Adipocyte (in vitro differentiated cells): ENCODE data around the gene ROPN1B.
"Not testable (repeated sequence)": the region's sequence is repeated elsewhere in the genome, so short reads cannot be mapped to it uniquely, and the experiment has no call there.

ENCODE experiments used
- DNase-seq: peaks from one replicate; pipeline ENCODE4 v3.0.0-alpha.2; 2015; ENCODE audit warnings: low read depth
- H3K27me3 ChIP-seq: replicated peaks from 2 replicates; pipeline ENCODE4 v1.7.0; 2013; ENCODE audit warnings: mild to moderate bottlenecking, low read length, moderate library complexity; ENCODE audit not compliant: control insufficient read depth, insufficient read depth
- H3K36me3 ChIP-seq: 2 replicates; pipeline ENCODE4 v1.7.0; 2013; ENCODE audit warnings: low read length, mild to moderate bottlenecking, moderate library complexity; ENCODE audit not compliant: control insufficient read depth, insufficient read depth, severe bottlenecking
- H3K4me1 ChIP-seq: 2 replicates; pipeline ENCODE4 v1.7.0; 2013; ENCODE audit warnings: mild to moderate bottlenecking, low read length, moderate library complexity; ENCODE audit not compliant: control insufficient read depth, insufficient read depth
- H3K4me3 ChIP-seq: 2 replicates; pipeline ENCODE4 v1.7.0; 2013; ENCODE audit warnings: mild to moderate bottlenecking, low read length, moderate library complexity
- H3K9ac ChIP-seq: 2 replicates; pipeline ENCODE4 v1.7.0; 2013; ENCODE audit warnings: mild to moderate bottlenecking, low read length, moderate library complexity
- H3K9me3 ChIP-seq: 2 replicates; pipeline ENCODE4 v1.7.0; 2013; ENCODE audit warnings: mild to moderate bottlenecking, low read length, moderate library complexity; ENCODE audit not compliant: control insufficient read depth

ROPN1B gene

DNA sequence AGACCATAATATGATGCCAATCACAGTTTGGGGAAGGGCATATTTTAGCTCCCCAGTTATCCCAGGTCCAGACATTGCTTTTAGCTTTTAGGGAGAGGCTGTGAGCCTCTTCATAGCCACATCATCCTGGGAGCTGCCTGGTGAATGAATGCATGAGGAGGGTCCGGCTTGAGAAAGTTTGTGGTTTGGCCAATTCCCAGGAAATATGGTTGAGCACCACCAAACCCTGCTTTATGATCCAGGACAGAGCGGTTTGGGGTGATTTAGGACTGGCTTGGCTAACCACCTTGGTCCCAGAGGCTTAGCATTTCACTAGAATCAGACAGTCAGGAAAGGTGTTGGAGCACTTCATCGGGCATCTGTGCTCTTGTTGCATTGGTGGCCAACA, 7.0 kb downstream of the ROPN1B start:
- H3K4me1 ChIP-seq: peaks cover 14% of the 10 kb centered on the region
- H3K36me3 ChIP-seq, H3K9me3 ChIP-seq, H3K9ac ChIP-seq, DNase-seq: not testable (repeated sequence)
- peak overlapping the region; percentile 17 for H3K4me3 ChIP-seq
- H3K27me3 ChIP-seq: peaks cover 14% of the 10 kb centered on the region

DNA sequence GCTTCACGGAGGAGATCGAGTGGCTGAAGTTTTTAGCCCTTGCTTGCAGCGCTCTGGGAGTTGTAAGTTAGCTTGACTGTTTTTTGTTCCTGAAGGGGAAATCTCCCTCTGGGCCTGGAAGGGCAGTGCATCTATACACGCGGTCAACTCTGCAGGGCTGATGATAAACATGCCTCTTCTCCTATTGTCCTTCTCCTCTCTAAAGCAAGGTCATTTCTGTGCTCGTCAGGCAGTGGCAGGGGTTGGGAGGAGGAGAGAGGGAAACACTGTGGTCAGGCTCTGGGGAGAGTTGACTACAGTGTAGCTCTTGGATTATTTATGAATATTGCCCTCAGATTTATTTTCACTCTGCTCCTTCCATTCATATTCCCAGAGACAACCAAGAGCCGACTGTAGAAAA, 8.1 kb downstream of the ROPN1B start:
- not testable (repeated sequence) for H3K4me3 ChIP-seq, H3K9me3 ChIP-seq, H3K27me3 ChIP-seq, DNase-seq, H3K9ac ChIP-seq, H3K36me3 ChIP-seq
- peaks cover 12% of the 10 kb centered on the region for H3K4me1 ChIP-seq

DNA sequence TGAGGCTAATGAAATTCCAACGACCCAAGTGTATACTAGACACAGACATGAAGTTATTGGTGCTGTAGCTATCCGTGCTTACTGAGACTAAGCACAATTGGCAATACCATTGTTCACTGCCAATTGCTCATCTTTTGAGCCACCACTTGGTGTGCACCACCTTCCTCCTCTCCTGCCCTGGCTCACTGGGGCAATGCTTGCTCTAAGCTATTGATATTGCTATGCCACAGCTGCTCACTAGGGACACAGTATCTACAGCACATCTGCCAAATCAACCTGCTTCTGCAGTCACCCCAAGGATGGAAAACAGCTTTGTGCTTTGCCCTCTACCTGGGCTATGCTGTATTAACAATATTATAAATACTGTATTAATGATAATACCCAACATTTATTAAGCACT, 16.0 kb downstream of the ROPN1B start:
- not testable (repeated sequence) for DNase-seq, H3K9ac ChIP-seq, H3K9me3 ChIP-seq, H3K36me3 ChIP-seq, H3K4me3 ChIP-seq, H3K27me3 ChIP-seq, H3K4me1 ChIP-seq

DNA sequence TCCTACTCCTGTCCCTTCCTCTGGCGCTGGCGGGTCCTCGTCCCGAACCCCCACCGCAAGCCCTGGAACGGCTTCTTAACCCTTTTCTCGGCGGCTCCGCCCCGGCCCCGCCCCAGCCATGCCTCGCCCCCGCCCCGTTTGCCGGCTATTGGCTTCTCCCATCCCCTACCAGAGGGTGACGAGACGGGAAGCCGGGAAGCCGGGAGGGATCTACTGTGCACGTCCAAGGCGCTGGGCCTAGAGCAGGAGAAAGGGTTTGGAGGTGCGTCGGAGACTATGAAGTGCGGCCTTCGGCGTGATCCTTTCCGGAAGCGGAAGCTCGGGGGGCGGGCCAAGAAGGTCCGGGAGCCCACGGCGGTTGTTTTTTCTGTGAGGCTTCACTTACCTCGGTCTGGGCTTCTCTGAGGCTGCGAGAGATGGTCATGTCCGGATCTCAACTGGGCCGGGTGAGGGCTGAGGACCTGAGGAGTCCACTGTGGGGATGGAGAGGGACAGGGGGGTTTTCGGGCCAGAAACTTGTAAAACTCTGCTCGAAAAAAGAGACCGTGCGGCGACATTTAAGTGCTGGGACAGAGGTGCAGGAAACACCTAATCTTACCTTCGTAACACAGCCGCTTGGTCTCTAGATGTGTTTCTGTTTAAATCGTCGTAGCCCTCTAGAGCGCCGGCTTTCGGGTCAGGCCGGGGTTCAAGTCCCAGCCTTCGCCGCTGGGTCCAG, 21.4 kb downstream of the ROPN1B start:
- Histone ChIP-seq H3K4me1 (peaks cover 3% of the 10 kb centered on the region), H3K9me3 (peaks cover 3% of the 10 kb centered on the region), H3K4me3 (peak overlapping the region; percentile 83), H3K9ac (peak overlapping the region; percentile 82), H3K27me3 (no peaks in the 10 kb centered on the region), H3K36me3 (no peaks in the 10 kb centered on the region)
- DNase-seq: peak; percentile 94

DNA sequence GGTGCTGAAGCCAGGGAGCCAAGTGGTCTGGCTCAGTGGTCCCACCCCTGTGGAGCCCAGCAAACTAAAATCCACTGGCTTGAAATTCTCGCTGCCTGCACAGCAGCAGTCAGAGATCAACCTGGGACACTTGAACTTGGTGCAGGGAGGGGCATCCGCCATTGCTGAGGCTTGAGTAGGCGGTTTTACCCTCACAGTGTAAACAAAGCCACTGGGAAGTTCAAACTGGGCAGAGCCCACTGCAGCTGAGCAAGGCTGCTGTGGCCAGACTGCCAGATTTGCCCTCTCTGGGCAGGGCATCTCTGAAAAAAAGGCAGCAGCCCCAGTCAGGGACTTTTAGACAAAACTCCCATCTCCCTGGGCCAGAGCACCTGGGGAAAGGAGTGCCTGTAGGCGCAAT, 27.8 kb downstream of the ROPN1B start:
- not testable (repeated sequence) for H3K36me3 ChIP-seq, H3K4me1 ChIP-seq, H3K4me3 ChIP-seq, H3K27me3 ChIP-seq, DNase-seq, H3K9me3 ChIP-seq, H3K9ac ChIP-seq

DNA sequence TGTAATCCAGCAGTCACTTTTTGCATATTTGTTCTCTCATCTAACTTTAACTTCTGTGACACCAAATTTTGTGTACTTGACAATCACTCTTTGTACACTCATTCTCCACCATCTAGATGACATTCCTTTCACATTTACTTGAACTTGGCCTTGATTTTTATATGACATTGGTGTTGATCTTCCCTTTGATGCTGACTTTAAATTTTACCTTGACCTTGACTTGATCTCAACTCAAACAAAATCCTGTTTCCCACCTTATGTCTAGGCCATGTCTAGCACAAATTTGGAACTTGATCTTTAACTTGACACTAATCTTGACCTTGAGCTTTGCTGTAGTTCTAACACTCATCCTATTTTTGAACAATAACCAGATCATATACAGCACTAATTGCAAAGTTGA, 33.2 kb downstream of the ROPN1B start:
- Histone ChIP-seq H3K4me1 (peaks cover 10% of the 10 kb centered on the region), H3K27me3 (no peaks in the 10 kb centered on the region), H3K36me3 (peaks cover 4% of the 10 kb centered on the region), H3K9me3 (peaks cover 8% of the 10 kb centered on the region), H3K4me3 (no peak overlapping the region), H3K9ac (no peak overlapping the region)
- DNase-seq: no peak

DNA sequence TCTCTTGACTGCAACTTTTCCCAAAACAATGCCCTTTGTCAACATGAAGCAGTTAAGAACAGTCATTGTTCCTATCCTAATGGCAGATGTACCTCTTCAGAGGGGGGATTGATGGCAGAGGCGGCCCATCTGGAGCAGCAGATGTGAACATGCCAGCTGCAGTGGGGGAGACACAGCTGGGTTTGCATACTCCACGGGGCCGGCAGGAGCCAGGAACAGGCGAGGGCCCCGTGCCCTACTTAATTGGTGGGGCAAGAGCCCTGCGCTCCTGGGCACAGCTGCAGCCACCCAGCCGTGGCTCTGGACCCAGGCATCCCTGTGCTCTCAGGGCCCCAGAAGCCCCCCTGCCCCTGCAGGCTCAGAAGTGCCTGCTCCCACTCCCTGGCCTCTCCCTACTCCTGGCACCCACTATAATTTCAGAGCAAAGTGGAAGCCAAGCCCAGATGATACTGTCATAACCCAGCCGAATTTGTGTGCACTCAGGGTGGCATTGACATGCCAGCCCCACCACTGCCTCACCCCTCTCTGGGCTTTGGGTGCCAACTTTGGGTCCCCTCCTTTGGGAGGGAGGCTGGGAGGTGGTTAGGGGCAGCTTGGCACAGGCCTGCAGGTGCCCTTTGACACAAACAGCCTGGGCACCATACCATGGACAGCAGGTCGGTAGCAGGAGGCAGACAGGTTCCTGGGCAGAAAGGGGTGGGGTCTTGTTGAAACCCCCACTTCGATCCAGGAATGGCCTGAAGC, 34.6 kb downstream of the ROPN1B start:
- H3K27me3 ChIP-seq: no peaks in the 10 kb centered on the region
- peaks cover 16% of the 10 kb centered on the region for H3K36me3 ChIP-seq
- H3K9me3 ChIP-seq: peaks cover 6% of the 10 kb centered on the region
- DNase-seq: no peak
- H3K9ac ChIP-seq: no peak overlapping the region
- H3K4me1 ChIP-seq: peaks cover 10% of the 10 kb centered on the region
- no peak overlapping the region for H3K4me3 ChIP-seq

DNA sequence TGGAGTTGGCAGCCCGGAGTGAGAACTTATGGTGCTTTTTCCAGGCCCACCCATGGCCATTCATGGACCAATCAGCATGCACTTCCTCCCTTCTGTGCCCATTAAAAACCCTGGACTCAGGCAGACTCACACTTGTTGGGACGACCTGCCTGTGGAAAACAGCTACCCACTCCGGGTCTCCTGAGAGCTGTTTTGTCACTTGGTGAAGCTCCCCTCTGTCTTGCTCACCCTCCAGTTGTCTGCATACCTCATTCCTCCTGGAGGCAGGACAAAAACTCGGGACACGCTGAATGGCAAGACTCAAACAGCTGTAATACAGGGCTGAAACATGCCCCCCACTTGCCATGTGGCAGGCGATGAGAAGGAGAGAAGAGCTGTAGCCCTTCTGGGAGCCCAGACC, 35.2 kb downstream of the ROPN1B start:
- peaks cover 18% of the 10 kb centered on the region for H3K36me3 ChIP-seq
- H3K9me3 ChIP-seq: peaks cover 4% of the 10 kb centered on the region
- no peaks in the 10 kb centered on the region for H3K27me3 ChIP-seq
- peaks cover 10% of the 10 kb centered on the region for H3K4me1 ChIP-seq
- H3K9ac ChIP-seq: no peak overlapping the region
- no peak for DNase-seq
- no peak overlapping the region for H3K4me3 ChIP-seq

DNA sequence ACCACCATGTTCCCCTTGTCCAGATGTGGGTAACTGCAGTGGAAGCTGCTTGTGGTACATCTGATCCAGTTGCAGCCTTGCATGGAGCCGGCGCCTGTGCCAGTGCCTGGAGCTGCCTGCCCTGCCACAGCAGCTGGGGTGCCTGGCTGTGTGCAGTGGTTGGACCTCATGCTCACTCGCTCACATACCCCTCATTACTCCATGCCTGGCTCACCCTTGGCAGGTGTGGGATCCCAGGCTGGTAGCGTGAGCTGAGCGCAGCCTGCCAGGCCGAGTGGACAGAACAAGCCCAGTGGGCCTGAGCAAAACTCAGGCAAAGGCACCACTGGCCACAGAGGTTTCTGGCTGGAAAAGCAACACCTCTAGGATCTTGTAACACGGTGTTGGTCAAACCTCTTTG, 35.7 kb downstream of the ROPN1B start:
- no peak overlapping the region for H3K4me3 ChIP-seq
- H3K9me3 ChIP-seq: no peaks in the 10 kb centered on the region
- H3K27me3 ChIP-seq: no peaks in the 10 kb centered on the region
- peaks cover 18% of the 10 kb centered on the region for H3K36me3 ChIP-seq
- DNase-seq: no peak
- peaks cover 10% of the 10 kb centered on the region for H3K4me1 ChIP-seq
- no peak overlapping the region for H3K9ac ChIP-seq

DNA sequence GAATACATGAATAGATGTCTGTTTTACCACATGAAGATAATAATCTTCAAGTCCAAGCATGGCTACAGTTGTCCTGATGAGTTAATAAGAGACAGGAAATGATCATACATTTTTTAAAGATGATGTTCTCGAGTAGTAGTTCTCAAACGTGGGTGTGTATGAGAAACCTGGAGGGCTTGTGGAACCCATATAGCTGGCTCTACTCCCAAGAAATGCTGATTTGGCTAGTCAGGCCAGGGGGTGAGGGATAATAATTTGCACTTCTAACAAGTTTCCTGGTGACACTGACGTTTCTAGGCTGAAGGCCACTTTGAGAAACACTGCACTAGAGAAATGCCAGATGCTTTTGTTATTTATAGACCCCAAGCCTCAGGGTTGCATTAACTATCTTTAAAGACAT, 37.0 kb downstream of the ROPN1B start:
- H3K9ac ChIP-seq: no peak overlapping the region
- H3K4me1 ChIP-seq: peaks cover 10% of the 10 kb centered on the region
- no peak overlapping the region for H3K4me3 ChIP-seq
- H3K36me3 ChIP-seq: peaks cover 21% of the 10 kb centered on the region
- no peaks in the 10 kb centered on the region for H3K9me3 ChIP-seq
- peak; percentile 36 for DNase-seq
- no peaks in the 10 kb centered on the region for H3K27me3 ChIP-seq

DNA sequence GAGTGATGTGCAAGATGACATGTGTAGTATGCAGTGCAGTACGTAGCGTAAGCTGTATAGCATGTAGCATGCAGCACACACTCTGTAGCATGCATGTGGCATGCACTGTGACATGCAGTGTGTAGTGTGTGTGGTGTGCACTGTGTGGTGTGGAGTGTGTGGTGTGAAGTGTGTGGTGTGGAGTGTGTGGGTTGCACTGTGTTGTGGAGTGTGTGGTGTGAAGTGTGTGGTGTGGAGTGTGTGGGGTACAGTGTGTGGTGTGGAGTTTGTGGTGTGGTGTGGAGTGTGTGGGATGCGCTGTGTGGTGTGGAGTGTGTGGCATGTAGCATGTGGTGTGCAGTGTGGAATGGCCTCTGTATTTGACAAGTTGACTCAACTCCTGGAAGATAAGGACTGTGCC, 39.2 kb downstream of the ROPN1B start:
- H3K9me3 ChIP-seq: no peaks in the 10 kb centered on the region
- DNase-seq: no peak
- no peak overlapping the region for H3K4me3 ChIP-seq
- peaks cover 25% of the 10 kb centered on the region for H3K36me3 ChIP-seq
- H3K27me3 ChIP-seq: no peaks in the 10 kb centered on the region
- H3K9ac ChIP-seq: no peak overlapping the region
- peaks cover 10% of the 10 kb centered on the region for H3K4me1 ChIP-seq
